HG03066 (cell line): ENCODE results near the gene RFXANK.
"Not testable (repeated sequence)": the region's sequence is repeated elsewhere in the genome, so short reads cannot be mapped to it uniquely, and the experiment has no call there.

Experiments used
- ATAC-seq: cut with Tn5 transposase; IDR thresholded peaks from one replicate; pipeline ENCODE4 v1.9.1; 2021; ENCODE audit warnings: low read depth; ENCODE audit not compliant: unreplicated experiment

RFXANK gene

GRCh38 chr19:19169236-19170052, 22.6 kb upstream of the RFXANK start:
- peak; percentile 10 for ATAC-seq

GRCh38 chr19:19170053-19170872, 21.8 kb upstream of the RFXANK start, which contains the start of gene MEF2B:
Gene MEF2B (minus strand): TSS chr19:19170263. CDS start chr19:19150735, 19,528 bp downstream.
- ATAC-seq = peak; percentile 77

GRCh38 chr19:19170873-19171672, 21.0 kb upstream of the RFXANK start:
- ATAC-seq = no peak

GRCh38 chr19:19171821-19172532, 20.1 kb upstream of the RFXANK start:
- ATAC-seq = no peak

- not testable (repeated sequence) for ATAC-seq
Observed at GRCh38 chr19:19173243-19173642, 18.8 kb upstream of the RFXANK start.

- ATAC-seq = no peak
Observed at GRCh38 chr19:19176950-19177349, 15.1 kb upstream of the RFXANK start.

- no peak for ATAC-seq
Observed at GRCh38 chr19:19179548-19180441, 12.3 kb upstream of the RFXANK start.

- ATAC-seq = no peak
Observed at GRCh38 chr19:19181488-19181998, 10.5 kb upstream of the RFXANK start.

- ATAC-seq = no peak
Observed at GRCh38 chr19:19185853-19186740, 6.0 kb upstream of the RFXANK start.

GRCh38 chr19:19186742-19187141, 5.3 kb upstream of the RFXANK start:
- no peak for ATAC-seq

- no peak for ATAC-seq
Observed at GRCh38 chr19:19191768-19192077, 335 bp upstream of the RFXANK start.

GRCh38 chr19:19192910-19193423, 909 bp downstream of the RFXANK start:
- ATAC-seq = peak; percentile 3

GRCh38 chr19:19193926-19194325, 1.9 kb downstream of the RFXANK start:
- no peak for ATAC-seq

- ATAC-seq = no peak
Observed at GRCh38 chr19:19201697-19202630, 9.9 kb downstream of the RFXANK start.

- peak; percentile 22 for ATAC-seq
Observed at GRCh38 chr19:19202707-19203011, 10.6 kb downstream of the RFXANK start.

- peak; percentile 67 for ATAC-seq
Observed at GRCh38 chr19:19203012-19203856, 11.2 kb downstream of the RFXANK start, which contains the start of gene NR2C2AP. Gene NR2C2AP (minus strand): TSS chr19:19203414. CDS start chr19:19203060, 354 bp downstream.
